ENCODE measurements around the gene AKAP12.

DNA sequence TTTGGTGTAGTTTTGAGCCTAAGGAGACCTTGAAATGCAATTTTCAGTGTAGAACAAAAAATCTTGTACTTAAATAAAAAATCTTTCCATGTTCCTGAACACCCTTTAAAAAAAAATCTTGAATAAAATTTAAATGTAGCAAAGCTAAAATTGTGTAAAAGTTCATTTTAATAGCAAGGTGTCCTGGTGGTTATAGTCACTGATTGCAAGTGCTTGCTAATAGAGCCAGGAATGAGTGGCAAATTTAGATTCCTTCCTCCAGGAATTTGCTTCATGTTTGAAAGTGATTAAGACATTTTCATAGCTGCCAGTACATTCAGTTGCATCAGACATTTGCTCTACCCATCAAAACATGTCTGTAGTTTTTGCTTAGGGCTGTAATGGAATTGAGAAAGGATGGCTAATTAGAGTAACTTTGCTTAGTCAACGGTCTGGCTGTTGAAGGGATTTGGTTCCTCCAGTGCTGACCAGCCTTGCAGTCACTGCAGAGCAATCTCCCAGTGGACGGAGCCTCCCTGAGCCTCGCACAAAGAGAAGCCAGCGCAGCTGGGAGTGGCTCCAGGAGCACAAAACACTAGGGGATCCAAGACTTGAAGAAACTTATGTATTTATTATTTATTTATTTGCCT, 36.5 kb downstream of the AKAP12 start:
- TF ChIP-seq, protein P1, sequence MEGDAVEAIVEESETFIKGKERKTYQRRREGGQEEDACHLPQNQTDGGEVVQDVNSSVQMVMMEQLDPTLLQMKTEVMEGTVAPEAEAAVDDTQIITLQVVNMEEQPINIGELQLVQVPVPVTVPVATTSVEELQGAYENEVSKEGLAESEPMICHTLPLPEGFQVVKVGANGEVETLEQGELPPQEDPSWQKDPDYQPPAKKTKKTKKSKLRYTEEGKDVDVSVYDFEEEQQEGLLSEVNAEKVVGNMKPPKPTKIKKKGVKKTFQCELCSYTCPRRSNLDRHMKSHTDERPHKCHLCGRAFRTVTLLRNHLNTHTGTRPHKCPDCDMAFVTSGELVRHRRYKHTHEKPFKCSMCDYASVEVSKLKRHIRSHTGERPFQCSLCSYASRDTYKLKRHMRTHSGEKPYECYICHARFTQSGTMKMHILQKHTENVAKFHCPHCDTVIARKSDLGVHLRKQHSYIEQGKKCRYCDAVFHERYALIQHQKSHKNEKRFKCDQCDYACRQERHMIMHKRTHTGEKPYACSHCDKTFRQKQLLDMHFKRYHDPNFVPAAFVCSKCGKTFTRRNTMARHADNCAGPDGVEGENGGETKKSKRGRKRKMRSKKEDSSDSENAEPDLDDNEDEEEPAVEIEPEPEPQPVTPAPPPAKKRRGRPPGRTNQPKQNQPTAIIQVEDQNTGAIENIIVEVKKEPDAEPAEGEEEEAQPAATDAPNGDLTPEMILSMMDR (IDR thresholded peaks at IDR 0.05), result no peak
- no peak for TF ChIP-seq POLR2A (IDR thresholded peaks at IDR 0.05)
- no peak for TF ChIP-seq EP300 (IDR thresholded peaks at IDR 0.05; ENCODE audit: low read depth)
- peak in 2 of 3 donors; percentile 33 to 63 for TF ChIP-seq POLR2AphosphoS5 (IDR thresholded peaks at IDR 0.05)
